OCI-LY7 (cell line): ENCODE data around the gene HDAC9. TPM values are rescaled to one million over a fixed set of nuclear protein-coding genes. Genes with fewer than 3 reads are reported as not detected.

ENCODE experiments used
- BruUV-seq: library from RNA; stranded (reverse); fragments of 400-500 nt; replicated peaks from 2 replicates; lab custom pipeline; 2021; lab: Mats Ljungman, UMichigan
- CTCF ChIA-PET: fragments of 300-600 bp; sonication (Branson Sonifier 250); formaldehyde crosslinking; loops from one replicate; lab custom pipeline; 2022; ENCODE audit warnings: antibody characterized with exemption; ENCODE audit not compliant: unreplicated experiment; lab: Charles Lee
- POLR2A ChIA-PET: fragments of 300-600 bp; sonication (Branson Sonifier 250); formaldehyde crosslinking; loops from one replicate; lab custom pipeline; 2022; ENCODE audit warnings: antibody characterized with exemption; lab: Charles Lee
- DNase-seq: peaks from one replicate; pipeline ENCODE4 v3.0.0-alpha.2; 2015; ENCODE audit warnings: low spot score
- H2AFZ ChIP-seq: fragments of 200-600 bp; sonication (generic), shearing (Covaris generic); 2 replicates; pipeline ENCODE4 v1.6.1; 2014; ENCODE audit warnings: mild to moderate bottlenecking, antibody characterized with exemption, low read length, moderate library complexity
- H3K27ac ChIP-seq: fragments of 200-600 bp; sonication (generic); 2 replicates; pipeline ENCODE4 v1.5.1; 2014; ENCODE audit warnings: mixed run types, low read depth, mild to moderate bottlenecking, moderate library complexity, low read length, inconsistent platforms; ENCODE audit not compliant: poor library complexity, severe bottlenecking
- H3K36me3 ChIP-seq: fragments of 200-600 bp; sonication (generic); 2 replicates; pipeline ENCODE4 v1.6.1; 2014; ENCODE audit warnings: mild to moderate bottlenecking, antibody characterized with exemption, low read length, moderate library complexity, mixed read lengths; ENCODE audit not compliant: insufficient read depth
- H3K4me1 ChIP-seq: fragments of 200-600 bp; sonication (generic); 2 replicates; pipeline ENCODE4 v1.5.1; 2014; ENCODE audit warnings: mild to moderate bottlenecking, low read length; ENCODE audit not compliant: insufficient read depth, poor library complexity, severe bottlenecking
- H3K4me2 ChIP-seq: fragments of 200-600 bp; sonication (generic); 2 replicates; pipeline ENCODE4 v1.6.1; 2014; ENCODE audit warnings: mild to moderate bottlenecking, low read length
- H3K4me3 ChIP-seq: fragments of 200-600 bp; sonication (generic); 2 replicates; pipeline ENCODE4 v1.5.1; 2014; ENCODE audit warnings: mild to moderate bottlenecking, low read depth, low read length; ENCODE audit not compliant: poor library complexity, severe bottlenecking
- H3K79me2 ChIP-seq: fragments of 200-600 bp; sonication (generic); 2 replicates; pipeline ENCODE4 v1.6.1; 2016; ENCODE audit warnings: low read depth, mild to moderate bottlenecking, low read length, moderate library complexity, mixed read lengths; ENCODE audit not compliant: insufficient read depth
- H3K9me2 ChIP-seq: fragments of 200-600 bp; sonication (generic); 2 replicates; pipeline ENCODE4 v1.6.1; 2016; ENCODE audit warnings: mild to moderate bottlenecking, low read length, mixed read lengths; ENCODE audit not compliant: insufficient read depth
- H3K9me3 ChIP-seq: fragments of 200-600 bp; sonication (generic); 2 replicates; pipeline ENCODE4 v1.6.1; 2014; ENCODE audit warnings: mild to moderate bottlenecking, mixed run types, low read length, mixed read lengths
- H4K20me1 ChIP-seq: fragments of 200-600 bp; sonication (generic); 2 replicates; pipeline ENCODE4 v1.6.1; 2014; ENCODE audit warnings: mild to moderate bottlenecking, antibody characterized with exemption, low read length, moderate library complexity, mixed read lengths; ENCODE audit not compliant: insufficient read depth
- CTCF ChIP-seq: fragments of 200-600 bp; sonication (generic); conservative IDR thresholded peaks from 2 replicates; pipeline ENCODE4 v1.5.1; 2014; ENCODE audit warnings: mild to moderate bottlenecking, antibody characterized with exemption, low read length, moderate library complexity, mixed read lengths
- EZH2phosphoT487 ChIP-seq: fragments of 200-600 bp; sonication (generic); IDR thresholded peaks from 2 replicates; pipeline ENCODE4 v1.6.1; 2018; ENCODE audit warnings: low read depth, borderline replicate concordance, mild to moderate bottlenecking, mixed run types, antibody characterized with exemption, low read length, moderate library complexity, mixed read lengths
- intact Hi-C: fragments of 100-400 bp; cut with micrococcal nuclease; formaldehyde crosslinking; loops from one replicate; pipeline ENCODE4 v1.10.0; 2022; ENCODE audit not compliant: unreplicated experiment
- total RNA-seq, 2 experiments: library from RNA; depleted of rRNA in 1 of 2; stranded (reverse); fragments of >200 nt in 1 of 2; shearing (Covaris generic) in 1 of 2; gene quantifications; 2 replicates each; pipeline ENCODE4 v1.2.3, GENCODE V29; 2014 to 2022

HDAC9 gene
- total RNA-seq, 2 experiments from 2014 or later = 58.8 to 91.7 TPM

- Histone ChIP-seq H3K9me3 (no peaks in the 10 kb centered on the region), H3K4me2 (no peak overlapping the region), H3K9me2 (no peaks in the 10 kb centered on the region), H3K4me3 (no peak overlapping the region), H2AFZ (no peak overlapping the region), H3K4me1 (peaks cover 7% of the 10 kb centered on the region), H4K20me1 (no peaks in the 10 kb centered on the region), H3K79me2 (no peaks in the 10 kb centered on the region), H3K36me3 (no peaks in the 10 kb centered on the region), H3K27ac (no peak overlapping the region)
- intact Hi-C loops = loop anchor here (10.0 kb wide), 1 partner anchor 545 kb away; the partner anchor contains the start of gene SNX13
- TF ChIP-seq CTCF = no peak
- no peak for TF ChIP-seq EZH2phosphoT487
- ChIA-PET CTCF (no interaction called here), POLR2A (interaction anchor here (0.9 to 2.3 kb wide), 3 partner anchors 9 to 100 kb away, joined by 3 to 6 read pairs (median 4); no protein-coding TSS in a partner anchor)
- no TSS peak for BruUV-seq
- DNase-seq = no peak
Measured at GRCh38 chr7:18489624-18490023, 5.9 kb upstream of the HDAC9 start.

- no peaks in the 10 kb centered on the region for H3K36me3 ChIP-seq
- H3K4me3 ChIP-seq = no peak overlapping the region
- H2AFZ ChIP-seq = no peak overlapping the region
- POLR2A ChIA-PET = interaction anchor here (0.8 to 1.0 kb wide), 2 partner anchors 10 to 14 kb away, joined by 3 to 6 read pairs; no protein-coding TSS in a partner anchor
- no peak overlapping the region for H3K27ac ChIP-seq
- intact Hi-C loops = loop anchor here (10.0 kb wide), 1 partner anchor 547 kb away; the partner anchor contains the start of gene SNX13
- H3K79me2 ChIP-seq = peaks cover 13% of the 10 kb centered on the region
- no peaks in the 10 kb centered on the region for H3K9me3 ChIP-seq
- H3K4me1 ChIP-seq = peaks cover 15% of the 10 kb centered on the region
- H3K4me2 ChIP-seq = no peak overlapping the region
- TF ChIP-seq EZH2phosphoT487 (no peak), CTCF (no peak)
- no peaks in the 10 kb centered on the region for H3K9me2 ChIP-seq
- no peak for DNase-seq
- no peaks in the 10 kb centered on the region; the same call in 1 of the 2 replicates for H4K20me1 ChIP-seq
- no TSS peak for BruUV-seq
- CTCF ChIA-PET = no interaction called here
Measured at GRCh38 chr7:18491871-18492270, 3.7 kb upstream of the HDAC9 start.

- peaks cover 38% of the 10 kb centered on the region for H3K79me2 ChIP-seq
- DNase-seq = no peak
- H3K27ac ChIP-seq = peak overlapping the region; percentile 79
- H3K4me2 ChIP-seq = peak overlapping the region; percentile 93
- H3K4me3 ChIP-seq = no peak overlapping the region
- peak overlapping the region; percentile 68; the same call in 1 of the 2 replicates for H2AFZ ChIP-seq
- POLR2A ChIA-PET = interaction anchor here (0.6 to 18.1 kb wide), 8 partner anchors 10 to 129 kb away, joined by 3 to 532 read pairs (median 24); no protein-coding TSS in a partner anchor
- intact Hi-C loops = loop anchor here (10.0 kb wide), 1 partner anchor 550 kb away; the partner anchor contains the start of gene SNX13
- no peaks in the 10 kb centered on the region for H3K36me3 ChIP-seq
- TF ChIP-seq EZH2phosphoT487 (no peak), CTCF (no peak)
- CTCF ChIA-PET = interaction anchor here (0.5 to 0.6 kb wide), 2 partner anchors 77 to 97 kb away, joined by 3 to 5 read pairs; no protein-coding TSS in a partner anchor
- no peaks in the 10 kb centered on the region for H3K9me3 ChIP-seq
- no peaks in the 10 kb centered on the region for H3K9me2 ChIP-seq
- H3K4me1 ChIP-seq = peaks cover 16% of the 10 kb centered on the region
- H4K20me1 ChIP-seq = peaks cover 10% of the 10 kb centered on the region; the same call in 1 of the 2 replicates
- no TSS peak for BruUV-seq
Measured at GRCh38 chr7:18494406-18494805, 1.1 kb upstream of the HDAC9 start.
